Measurements from ENCODE around the gene FUZ.

The FUZ gene

GRCh38 chr19:49861107-49861506, 48.0 kb upstream of the FUZ start:
- Histone ChIP-seq H3K36me3 (ENCODE audit: low read length) (no peaks in the 10 kb centered on the region), H3K9me3 (ENCODE audit: insufficient read depth, low read length) (no peaks in the 10 kb centered on the region), H3K9me2 (replicated peaks; ENCODE audit: insufficient read depth, low read length) (no peaks in the 10 kb centered on the region), H3K27me3 (ENCODE audit: low read length) (no peaks in the 10 kb centered on the region), H3K4me2 (ENCODE audit: low read depth, low read length, poor library complexity, severe bottlenecking) (no peak overlapping the region), H2AFZ (ENCODE audit: low read depth, low read length, severe bottlenecking) (no peak overlapping the region), H3F3A (ENCODE audit: insufficient read depth) (no peaks in the 10 kb centered on the region), H3K4me3 (ENCODE audit: insufficient read depth, low read length, poor library complexity, severe bottlenecking) (no peak overlapping the region), H3K79me2 (ENCODE audit: insufficient read depth, low read length) (peaks cover 16% of the 10 kb centered on the region), H3K9ac (ENCODE audit: low read length) (no peak overlapping the region), H3K27ac (ENCODE audit: low read depth, low read length) (no peak overlapping the region), H4K20me1 (ENCODE audit: low read depth, low read length) (no peaks in the 10 kb centered on the region)
- TF ChIP-seq EZH2phosphoT487 (conservative IDR thresholded peaks at IDR 0.05; ENCODE audit: low read length) = no peak
- TF ChIP-seq CTCF (IDR thresholded peaks at IDR 0.05; ENCODE audit: insufficient read depth, low read length, poor library complexity, severe bottlenecking) = no peak

GRCh38 chr19:49860336-49861102, 47.4 kb upstream of the FUZ start:
- Histone ChIP-seq H3K9me2 (replicated peaks; ENCODE audit: insufficient read depth, low read length) (no peaks in the 10 kb centered on the region), H3F3A (ENCODE audit: insufficient read depth) (no peaks in the 10 kb centered on the region), H3K9ac (ENCODE audit: low read length) (no peak overlapping the region), H3K4me3 (ENCODE audit: insufficient read depth, low read length, poor library complexity, severe bottlenecking) (no peak overlapping the region), H2AFZ (ENCODE audit: low read depth, low read length, severe bottlenecking) (no peak overlapping the region), H4K20me1 (ENCODE audit: low read depth, low read length) (no peaks in the 10 kb centered on the region), H3K4me2 (ENCODE audit: low read depth, low read length, poor library complexity, severe bottlenecking) (no peak overlapping the region), H3K27me3 (ENCODE audit: low read length) (no peaks in the 10 kb centered on the region), H3K79me2 (ENCODE audit: insufficient read depth, low read length) (peaks cover 10% of the 10 kb centered on the region), H3K9me3 (ENCODE audit: insufficient read depth, low read length) (no peaks in the 10 kb centered on the region), H3K27ac (ENCODE audit: low read depth, low read length) (no peak overlapping the region), H3K36me3 (ENCODE audit: low read length) (no peaks in the 10 kb centered on the region)
- TF ChIP-seq EZH2phosphoT487 (conservative IDR thresholded peaks at IDR 0.05; ENCODE audit: low read length) = no peak
- TF ChIP-seq CTCF (IDR thresholded peaks at IDR 0.05; ENCODE audit: insufficient read depth, low read length, poor library complexity, severe bottlenecking) = no peak

DNA sequence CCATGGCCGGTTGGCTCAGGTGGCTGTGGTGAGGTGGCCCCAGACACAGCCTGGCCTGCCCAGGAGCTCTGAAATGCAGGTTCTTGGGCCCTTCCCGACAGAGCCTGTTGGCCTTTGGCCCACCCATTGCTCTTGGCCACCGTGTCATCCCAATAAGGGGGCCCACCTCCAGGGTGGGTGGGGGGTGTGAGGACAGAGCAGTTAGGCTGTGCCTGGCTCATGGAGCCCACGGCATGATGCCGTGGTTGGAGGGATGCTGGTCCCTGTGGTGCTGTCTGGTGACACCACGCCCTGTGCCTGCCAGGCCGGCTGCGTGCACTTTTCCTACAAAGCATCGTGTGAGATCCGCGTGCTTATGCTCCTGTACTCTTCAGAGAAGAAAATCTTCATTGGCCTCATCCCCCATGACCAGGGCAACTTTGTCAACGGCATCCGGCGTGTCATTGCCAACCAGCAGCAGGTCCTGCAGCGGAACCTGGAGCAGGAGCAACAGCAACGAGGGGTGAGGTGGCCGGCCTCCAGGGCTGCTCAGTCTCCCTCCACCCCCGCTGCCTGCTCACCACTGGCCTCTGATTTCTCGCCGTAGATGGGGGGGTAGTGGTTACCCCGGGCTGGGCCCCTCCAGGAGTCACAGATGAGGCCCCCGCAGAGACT, 46.7 kb upstream of the FUZ start:
- Histone ChIP-seq H3K27ac (ENCODE audit: low read depth, low read length) (no peak overlapping the region), H3K4me3 (ENCODE audit: insufficient read depth, low read length, poor library complexity, severe bottlenecking) (no peak overlapping the region), H4K20me1 (ENCODE audit: low read depth, low read length) (no peaks in the 10 kb centered on the region), H3F3A (ENCODE audit: insufficient read depth) (no peaks in the 10 kb centered on the region), H3K4me2 (ENCODE audit: low read depth, low read length, poor library complexity, severe bottlenecking) (no peak overlapping the region), H3K9me2 (replicated peaks; ENCODE audit: insufficient read depth, low read length) (no peaks in the 10 kb centered on the region), H3K27me3 (ENCODE audit: low read length) (no peaks in the 10 kb centered on the region), H3K9me3 (ENCODE audit: insufficient read depth, low read length) (no peaks in the 10 kb centered on the region), H3K79me2 (ENCODE audit: insufficient read depth, low read length) (peaks cover 3% of the 10 kb centered on the region), H3K36me3 (ENCODE audit: low read length) (no peaks in the 10 kb centered on the region), H3K9ac (ENCODE audit: low read length) (no peak overlapping the region), H2AFZ (ENCODE audit: low read depth, low read length, severe bottlenecking) (no peak overlapping the region)
- TF ChIP-seq CTCF (IDR thresholded peaks at IDR 0.05; ENCODE audit: insufficient read depth, low read length, poor library complexity, severe bottlenecking) (no peak), EZH2phosphoT487 (conservative IDR thresholded peaks at IDR 0.05; ENCODE audit: low read length) (no peak)
